HepG2 (cell line): ENCODE results near the gene PODN. TPM values are rescaled to one million over a fixed set of nuclear protein-coding genes. Genes with fewer than 3 reads are reported as not detected.

Source experiments
- ARNTL ChIP-seq: sonication (generic); formaldehyde crosslinking; IDR thresholded peaks from 2 replicates; pipeline ENCODE4 v1.4.0; 2020; ENCODE audit warnings: mild to moderate bottlenecking, missing genetic modification reagents
- CHD4 ChIP-seq: fragments of 200-600 bp; sonication (generic); IDR thresholded peaks from 2 replicates; pipeline ENCODE4 v1.7.0; 2017; ENCODE audit warnings: mild to moderate bottlenecking, low read length, borderline replicate concordance
- CREB3 ChIP-seq: sonication (generic); formaldehyde crosslinking; IDR thresholded peaks from 2 replicates; pipeline ENCODE4 v1.5.0; 2020; ENCODE audit warnings: missing genetic modification reagents
- GMEB1 ChIP-seq: sonication (generic); formaldehyde crosslinking; IDR thresholded peaks from 2 replicates; pipeline ENCODE4 v1.5.1; 2020; ENCODE audit warnings: missing genetic modification reagents, mild to moderate bottlenecking, borderline replicate concordance
- GMEB2 ChIP-seq: IDR thresholded peaks from 2 replicates; pipeline ENCODE4 v1.6.1; 2016; ENCODE audit warnings: missing biosample characterization, missing genetic modification reagents, low read depth
- IRX3 ChIP-seq: sonication (generic); formaldehyde crosslinking; IDR thresholded peaks from 2 replicates; pipeline ENCODE4 v1.8.1; 2023; ENCODE audit warnings: mild to moderate bottlenecking, low read depth, missing genetic modification reagents, borderline replicate concordance
- JDP2 ChIP-seq: sonication (generic); formaldehyde crosslinking; IDR thresholded peaks from 2 replicates; pipeline ENCODE4 v1.8.1; 2022; ENCODE audit warnings: missing genetic modification reagents, borderline replicate concordance
- MED8 ChIP-seq: sonication (generic); formaldehyde crosslinking; IDR thresholded peaks from 2 replicates; pipeline ENCODE4 v1.8.1; 2023; ENCODE audit warnings: mild to moderate bottlenecking, missing genetic modification reagents; ENCODE audit not compliant: insufficient replicate concordance
- PCBP1 ChIP-seq: fragments of 200-400 bp; formaldehyde crosslinking; IDR thresholded peaks from 2 replicates; pipeline ENCODE4 v1.6.1; 2017; ENCODE audit warnings: mild to moderate bottlenecking, low read depth, low read length, borderline replicate concordance
- PHB2 ChIP-seq: fragments of 450-650 bp; IDR thresholded peaks from 2 replicates; pipeline ENCODE4 v1.6.1; 2018; ENCODE audit not compliant: partially characterized antibody
- RARA ChIP-seq: IDR thresholded peaks from 2 replicates; pipeline ENCODE4 v1.6.1; 2016; ENCODE audit warnings: missing genetic modification reagents, missing compliant biosample characterization
- SALL2 ChIP-seq: sonication (generic); formaldehyde crosslinking; IDR thresholded peaks from 2 replicates; pipeline ENCODE4 v1.8.1; 2023; ENCODE audit warnings: mild to moderate bottlenecking, missing genetic modification reagents, inconsistent platforms
- U2AF2 ChIP-seq: fragments of 200-400 bp; formaldehyde crosslinking; IDR thresholded peaks from 2 replicates; pipeline ENCODE4 v1.6.1; 2017; ENCODE audit warnings: low read depth, mild to moderate bottlenecking, low read length
- ZBTB14 ChIP-seq: sonication (generic); formaldehyde crosslinking; IDR thresholded peaks from 2 replicates; pipeline ENCODE4 v1.4.0; 2020; ENCODE audit warnings: missing genetic modification reagents
- ZNF263 ChIP-seq: sonication (generic); formaldehyde crosslinking; IDR thresholded peaks from 2 replicates; pipeline ENCODE4 v1.4.0; 2020; ENCODE audit warnings: missing genetic modification reagents
- ZNF30 ChIP-seq: sonication (generic); formaldehyde crosslinking; IDR thresholded peaks from 2 replicates; pipeline ENCODE4 v1.5.0; 2020; ENCODE audit warnings: mild to moderate bottlenecking, missing genetic modification reagents
- ZNF513 ChIP-seq: sonication (generic); formaldehyde crosslinking; conservative IDR thresholded peaks from 2 replicates; pipeline ENCODE4 v1.5.0; 2020; ENCODE audit warnings: missing genetic modification reagents
- ZNF724P ChIP-seq: sonication (generic); formaldehyde crosslinking; IDR thresholded peaks from 2 replicates; pipeline ENCODE4 v1.8.0; 2022; ENCODE audit warnings: missing genetic modification reagents, borderline replicate concordance
- ZNF775 ChIP-seq: sonication (generic); formaldehyde crosslinking; IDR thresholded peaks from 2 replicates; pipeline ENCODE4 v1.4.0; 2020; ENCODE audit warnings: missing genetic modification reagents, mild to moderate bottlenecking, moderate library complexity, borderline replicate concordance
- ZNF790 ChIP-seq: sonication (generic); formaldehyde crosslinking; IDR thresholded peaks from 2 replicates; pipeline ENCODE4 v1.8.0; 2022; ENCODE audit warnings: missing genetic modification reagents, mild to moderate bottlenecking, borderline replicate concordance
- ZSCAN5A ChIP-seq: sonication (generic); formaldehyde crosslinking; IDR thresholded peaks from 2 replicates; pipeline ENCODE4 v1.8.0; 2022; ENCODE audit warnings: mild to moderate bottlenecking, missing genetic modification reagents, borderline replicate concordance
- polyA plus RNA-seq, 8 experiments: library from polyadenylated mRNA; depleted of rRNA in 3 of 8; stranded (reverse) in 7 of 8; unstranded in 1 of 8; fragments of >200 nt; fragmentation: Illumina TruSeq in 4 of 8; extraction: Trizol in 4 of 8; gene quantifications; 2 replicates each; pipeline versions ENCODE4 v1.2.1 to v1.2.3, GENCODE V29; 2011 to 2016; ENCODE audit warnings: low read depth in 4 of 8, missing spikeins in 1 of 8, mixed read lengths in 1 of 8; ENCODE audit not compliant: insufficient read depth in 1 of 8
- total RNA-seq, 5 experiments: library from RNA; depleted of rRNA; stranded (reverse); fragments of >200 nt; fragmentation: Illumina TruSeq; extraction: Trizol; gene quantifications; 2 replicates each; pipeline ENCODE4 v1.2.3, GENCODE V29; 2016; ENCODE audit warnings: low read depth in 1 of 5

The PODN gene
- total and polyA plus RNA-seq, 2 of the 13 experiments (the other 11 are each of a cell fraction or from before 2014, with no cell fraction given), result 0.13 TPM; not detected in 1

- TF ChIP-seq CHD4, result no peak
- TF ChIP-seq PCBP1, result peak; percentile 70; the same call in 1 of the 2 replicates
- TF ChIP-seq CREB3 (CRISPR knock-in tag), result 0 out of 2 replicates have a peak, but pooled peaks have one; percentile 38
- no peak for TF ChIP-seq ZNF513 (CRISPR knock-in tag)
- TF ChIP-seq JDP2 (CRISPR knock-in tag), result no peak
- no peak for TF ChIP-seq MED8 (CRISPR knock-in tag)
- no peak for TF ChIP-seq SALL2
- no peak for TF ChIP-seq GMEB2 (CRISPR knock-in tag)
- no peak for TF ChIP-seq ZNF790 (CRISPR knock-in tag)
- TF ChIP-seq ZBTB14 (CRISPR knock-in tag), result no peak
- peak; percentile 77 for TF ChIP-seq RARA (CRISPR knock-in tag)
- no peak for TF ChIP-seq U2AF2
- no peak for TF ChIP-seq ZNF724P (CRISPR knock-in tag)
- no peak for TF ChIP-seq ZNF775 (CRISPR knock-in tag)
- TF ChIP-seq PHB2, result no peak
- TF ChIP-seq GMEB1 (CRISPR knock-in tag), result no peak
- TF ChIP-seq ZNF263 (CRISPR knock-in tag), result peak; percentile 73
- peak; percentile 64 for TF ChIP-seq ARNTL (CRISPR knock-in tag)
- no peak for TF ChIP-seq IRX3
- no peak for TF ChIP-seq ZNF30 (CRISPR knock-in tag)
- TF ChIP-seq ZSCAN5A (CRISPR knock-in tag), result no peak
These were observed 27.6 kb downstream of the PODN start (continued) for GRCh38 chr1:53089478-53090226.
